Brain microvascular endothelial cell (primary cell): ENCODE results near the gene KCND2.

Experiments used
- DNase-seq: peaks from one replicate; pipeline ENCODE4 v3.0.0-alpha.2; 2020
- H3K27ac ChIP-seq: fragments of 250-450 bp; sonication (Bioruptor Pico); 2 replicates; pipeline ENCODE4 v1.5.1; 2020; ENCODE audit warnings: mild to moderate bottlenecking, moderate library complexity
- H3K27me3 ChIP-seq: fragments of 250-450 bp; sonication (Bioruptor Pico); replicated peaks from 2 replicates; pipeline ENCODE4 v1.5.1; 2020; ENCODE audit warnings: mild to moderate bottlenecking
- H3K36me3 ChIP-seq: fragments of 250-450 bp; sonication (Bioruptor Pico); replicated peaks from 2 replicates; pipeline ENCODE4 v1.5.1; 2020; ENCODE audit warnings: mild to moderate bottlenecking
- H3K4me3 ChIP-seq: 2 replicates; pipeline ENCODE4 v1.5.1; 2011; ENCODE audit warnings: low read depth, mild to moderate bottlenecking, control low read depth, low read length, moderate library complexity
- CTCF ChIP-seq: IDR thresholded peaks from 2 replicates; pipeline ENCODE4 v1.5.1; 2011; ENCODE audit warnings: low read depth, mild to moderate bottlenecking, moderate library complexity, low read length, control low read depth, inconsistent platforms; ENCODE audit errors: missing control alignments
- in situ Hi-C: cut with HindIII; loops from 2 replicates; pipeline ENCODE4 v1.10.0; 2017; ENCODE audit warnings: low sequenced_read_pairs, low pct_ligation_motif_present

Gene KCND2

GRCh38 chr7:120472892-120473291 lies 199.9 kb downstream of the KCND2 start:
- no peak for TF ChIP-seq CTCF
- DNase-seq: no peak
- H3K27me3 ChIP-seq: no peaks in the 10 kb centered on the region
- in situ Hi-C loops: no loop called here
- no peaks in the 10 kb centered on the region for H3K36me3 ChIP-seq
- H3K27ac ChIP-seq: no peak overlapping the region
- H3K4me3 ChIP-seq: no peak overlapping the region

GRCh38 chr7:120473352-120473751 lies 200.4 kb downstream of the KCND2 start:
- in situ Hi-C loops: no loop called here
- no peak overlapping the region for H3K4me3 ChIP-seq

GRCh38 chr7:120475994-120476393 lies 203.0 kb downstream of the KCND2 start:
- H3K36me3 ChIP-seq: no peaks in the 10 kb centered on the region
- H3K27me3 ChIP-seq: no peaks in the 10 kb centered on the region
- no peak for DNase-seq
- H3K27ac ChIP-seq: no peak overlapping the region
- no peak for TF ChIP-seq CTCF
- no peak overlapping the region for H3K4me3 ChIP-seq
- in situ Hi-C loops: no loop called here

More at GRCh38 chr7:120473352-120473751, 200.4 kb downstream of the KCND2 start:
- no peak for TF ChIP-seq CTCF
- Histone ChIP-seq H3K27me3 (no peaks in the 10 kb centered on the region), H3K36me3 (no peaks in the 10 kb centered on the region), H3K27ac (no peak overlapping the region)
- DNase-seq: no peak

- in situ Hi-C loops: no loop called here
- Histone ChIP-seq H3K27me3 (no peaks in the 10 kb centered on the region), H3K27ac (no peak overlapping the region), H3K4me3 (no peak overlapping the region), H3K36me3 (no peaks in the 10 kb centered on the region)
- no peak for DNase-seq
- TF ChIP-seq CTCF: no peak
Measured at GRCh38 chr7:120480472-120480871, 207.5 kb downstream of the KCND2 start.

- TF ChIP-seq CTCF: no peak
- Histone ChIP-seq H3K27ac (no peak overlapping the region), H3K36me3 (no peaks in the 10 kb centered on the region), H3K27me3 (no peaks in the 10 kb centered on the region), H3K4me3 (no peak overlapping the region)
- no peak for DNase-seq
- in situ Hi-C loops: no loop called here
Measured at GRCh38 chr7:120480930-120481329, 208.0 kb downstream of the KCND2 start.

- no peaks in the 10 kb centered on the region for H3K27me3 ChIP-seq
- H3K36me3 ChIP-seq: no peaks in the 10 kb centered on the region
- no peak for DNase-seq
- no peak for TF ChIP-seq CTCF
- H3K27ac ChIP-seq: no peak overlapping the region
- no peak overlapping the region for H3K4me3 ChIP-seq
- in situ Hi-C loops: no loop called here
Measured at GRCh38 chr7:120486164-120486563, 213.2 kb downstream of the KCND2 start.
